Activated CD4-positive, CD25-positive, alpha-beta regulatory T cell treated with anti-CD3 and anti-CD28 coated beads, Interleukin-2, amount 50 U/mL, for 24 hours (primary cell): ENCODE measurements around the gene RAB11FIP4.
A peak's percentile ranks its signal among the peaks of the same experiment; 100 is the strongest.

Experiments
- ATAC-seq, 2 donors: fragments of 150-1000 bp; cut with Tn5 transposase; one replicate each; pipeline ENCODE4 v1.10.0; 2021; ENCODE audit warnings: mild to moderate bottlenecking in 1 of 2, moderate library complexity in 1 of 2

The RAB11FIP4 gene

DNA sequence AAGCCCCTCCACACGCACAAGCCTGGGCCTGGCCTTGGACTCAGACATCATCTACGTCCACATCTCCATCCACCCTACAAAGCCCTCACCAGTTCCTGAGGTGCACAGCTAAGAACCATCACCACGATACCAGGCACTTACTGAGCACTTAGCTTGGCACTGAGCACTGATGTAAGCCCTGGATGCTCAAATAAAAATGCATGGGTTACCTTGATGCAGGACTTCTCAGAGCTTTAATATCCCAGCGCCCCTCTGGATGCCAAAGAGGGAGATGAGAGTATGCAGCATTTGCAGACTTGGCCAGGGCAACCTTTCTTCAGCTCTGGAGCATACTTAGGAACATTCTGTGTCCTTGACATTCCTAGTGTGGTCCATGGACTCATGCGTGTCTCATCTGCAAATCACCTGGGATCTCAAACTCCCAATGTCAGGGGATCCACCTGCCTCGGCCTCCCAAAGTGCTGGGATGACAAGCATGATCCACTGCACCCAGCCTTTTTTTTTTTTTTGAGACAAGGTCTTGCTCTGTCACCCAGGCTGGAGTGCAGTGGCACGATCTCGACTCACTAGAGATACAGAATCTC, 69.8 kb downstream of the RAB11FIP4 start:
- ATAC-seq: no peak

DNA sequence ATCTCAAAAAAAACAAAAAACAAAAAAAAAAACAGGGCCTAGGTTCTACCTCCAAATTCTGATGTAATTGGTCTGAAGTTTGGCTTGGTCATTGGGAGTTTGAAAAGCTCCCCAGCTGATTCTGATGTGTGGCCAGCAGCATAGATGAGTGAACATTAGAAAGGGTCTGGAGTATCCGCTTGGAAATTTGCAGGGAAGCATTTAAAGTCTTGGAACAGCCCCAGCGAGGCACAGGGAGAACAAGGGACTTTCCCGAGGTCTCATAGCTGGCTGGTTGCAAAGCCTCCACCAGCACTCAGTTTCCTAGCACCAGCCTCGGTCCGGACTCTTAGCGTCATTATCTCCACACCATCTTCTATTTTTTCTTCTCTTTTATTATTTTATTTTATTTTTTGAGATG, 70.8 kb downstream of the RAB11FIP4 start:
- ATAC-seq: no peak

DNA sequence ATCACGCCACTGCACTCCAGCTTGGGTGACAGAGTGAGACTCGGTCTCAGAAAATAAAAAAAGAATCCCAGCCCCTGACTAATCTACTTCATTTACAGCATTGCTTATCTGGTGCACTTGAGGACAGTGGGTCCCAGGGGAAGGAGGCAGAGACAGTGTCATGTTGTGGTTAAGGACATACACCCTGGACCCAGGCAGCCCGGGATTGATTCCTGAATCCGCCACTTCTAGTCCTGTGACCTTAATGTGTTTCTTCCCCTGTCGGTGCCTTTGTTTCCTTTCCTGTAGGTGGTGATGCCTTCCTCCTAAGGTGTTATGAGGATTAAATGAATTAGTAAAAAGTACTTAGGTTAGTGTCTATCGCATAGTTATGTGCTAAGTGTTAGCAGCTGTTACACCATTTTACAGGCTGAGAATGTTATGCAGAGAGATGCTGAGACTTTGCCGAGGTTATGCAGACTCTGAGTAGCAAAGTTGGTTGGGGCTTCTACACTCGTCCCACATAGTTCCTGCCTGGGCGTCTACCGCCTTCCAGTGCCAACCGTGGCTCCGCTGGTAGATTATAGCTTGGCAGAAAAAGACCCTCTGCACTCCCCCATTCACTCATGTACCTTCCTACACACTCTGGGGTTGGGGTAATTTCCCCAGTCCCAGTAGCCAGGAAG, 74.8 kb downstream of the RAB11FIP4 start:
- ATAC-seq: no peak

DNA sequence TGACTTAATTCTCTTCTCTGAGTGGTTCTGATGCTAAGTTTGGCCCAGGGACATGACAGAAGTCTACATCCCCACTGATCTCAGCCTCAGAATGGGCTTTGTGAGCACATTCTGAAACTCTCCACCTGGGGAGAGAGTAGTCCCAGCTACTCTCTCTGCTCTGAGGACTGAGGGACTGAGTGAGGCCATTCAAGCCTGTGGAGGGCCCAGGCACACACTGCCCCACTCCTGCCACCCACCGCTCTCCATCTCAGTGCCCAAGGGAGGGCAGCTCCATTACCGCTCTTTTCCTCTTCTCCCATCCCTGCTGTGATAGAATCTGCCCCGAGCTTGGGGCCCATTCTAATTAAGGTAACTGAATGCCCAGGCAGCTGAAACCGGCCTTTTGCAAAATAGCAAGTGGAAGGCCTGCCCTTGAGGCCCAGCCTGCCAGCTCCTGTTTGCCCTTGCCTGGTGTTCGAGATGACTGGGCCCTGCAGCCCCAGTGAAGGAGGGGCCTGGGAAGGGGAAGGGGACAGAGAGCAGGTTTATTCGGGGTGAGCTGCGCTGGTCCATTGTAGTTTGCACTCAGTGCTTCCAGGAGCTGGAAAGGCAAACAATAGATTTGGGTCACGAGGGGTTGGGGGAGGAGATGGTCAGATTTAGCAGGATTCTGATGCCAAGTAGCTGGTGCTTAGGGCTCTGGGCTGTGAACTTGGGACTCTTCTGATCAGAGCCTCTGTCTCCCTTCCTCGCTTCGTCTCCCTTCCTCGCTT, 76.2 kb downstream of the RAB11FIP4 start:
- ATAC-seq: no peak

DNA sequence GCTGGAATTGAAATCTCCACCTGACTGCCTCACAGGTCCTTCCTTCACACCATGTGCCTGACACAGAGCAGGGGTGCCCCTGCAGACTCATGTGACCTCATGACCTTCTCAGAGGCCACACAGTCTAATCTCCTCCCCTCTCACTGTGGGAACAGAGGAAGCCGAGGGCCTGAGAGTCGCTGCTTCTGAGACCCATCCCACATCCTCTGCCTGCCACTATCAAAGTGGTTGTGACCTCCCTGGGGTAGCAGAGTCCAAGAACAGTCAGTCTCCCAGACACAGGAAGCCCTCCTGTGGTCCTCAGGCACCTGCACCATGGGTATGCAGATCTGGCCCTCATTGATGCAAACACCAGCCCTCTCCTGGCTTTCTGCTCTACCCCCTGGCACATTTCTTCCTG, 78.5 kb downstream of the RAB11FIP4 start:
- ATAC-seq: peak in 1 of 2 donors; percentile 62

DNA sequence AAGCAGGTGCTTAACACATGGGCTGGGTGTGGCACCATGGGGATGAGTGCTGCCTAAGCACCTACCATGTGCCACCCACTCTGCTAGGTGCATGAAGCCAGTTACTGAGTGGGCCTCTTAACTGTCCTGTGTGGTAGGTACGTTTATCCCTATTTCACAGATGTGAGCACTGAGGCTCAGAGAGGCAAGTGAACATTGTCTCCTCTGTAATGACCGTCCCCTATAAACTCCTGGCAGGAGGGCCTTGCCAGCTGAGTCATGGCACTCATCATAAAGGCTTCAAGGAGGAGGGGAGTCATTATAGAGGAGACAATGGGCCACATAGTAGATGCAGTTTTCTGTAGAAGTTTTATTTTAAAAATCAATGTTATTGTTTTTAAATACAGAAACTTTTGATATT, 79.1 kb downstream of the RAB11FIP4 start:
- ATAC-seq: peak in 1 of 2 donors; percentile 40

DNA sequence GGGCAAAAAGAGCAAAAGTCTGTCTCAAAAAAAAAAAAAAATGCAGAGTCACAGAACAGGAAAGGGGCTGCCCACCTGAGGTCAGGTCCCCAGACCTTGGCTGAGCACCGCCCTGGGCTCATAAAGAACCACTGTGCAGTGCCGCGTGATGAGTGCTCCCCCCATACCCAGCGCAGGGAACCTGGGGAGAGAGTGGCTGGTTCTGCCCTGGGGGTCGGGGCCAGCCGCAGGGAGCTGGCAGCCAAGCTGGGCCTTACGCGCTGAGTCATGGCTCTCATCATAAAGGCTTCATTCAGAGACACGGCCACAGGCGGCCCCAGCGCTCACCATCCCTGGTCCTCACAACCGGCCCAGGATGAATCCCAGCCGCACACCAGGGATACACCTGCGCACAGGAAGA, 80.7 kb downstream of the RAB11FIP4 start:
- no peak for ATAC-seq

DNA sequence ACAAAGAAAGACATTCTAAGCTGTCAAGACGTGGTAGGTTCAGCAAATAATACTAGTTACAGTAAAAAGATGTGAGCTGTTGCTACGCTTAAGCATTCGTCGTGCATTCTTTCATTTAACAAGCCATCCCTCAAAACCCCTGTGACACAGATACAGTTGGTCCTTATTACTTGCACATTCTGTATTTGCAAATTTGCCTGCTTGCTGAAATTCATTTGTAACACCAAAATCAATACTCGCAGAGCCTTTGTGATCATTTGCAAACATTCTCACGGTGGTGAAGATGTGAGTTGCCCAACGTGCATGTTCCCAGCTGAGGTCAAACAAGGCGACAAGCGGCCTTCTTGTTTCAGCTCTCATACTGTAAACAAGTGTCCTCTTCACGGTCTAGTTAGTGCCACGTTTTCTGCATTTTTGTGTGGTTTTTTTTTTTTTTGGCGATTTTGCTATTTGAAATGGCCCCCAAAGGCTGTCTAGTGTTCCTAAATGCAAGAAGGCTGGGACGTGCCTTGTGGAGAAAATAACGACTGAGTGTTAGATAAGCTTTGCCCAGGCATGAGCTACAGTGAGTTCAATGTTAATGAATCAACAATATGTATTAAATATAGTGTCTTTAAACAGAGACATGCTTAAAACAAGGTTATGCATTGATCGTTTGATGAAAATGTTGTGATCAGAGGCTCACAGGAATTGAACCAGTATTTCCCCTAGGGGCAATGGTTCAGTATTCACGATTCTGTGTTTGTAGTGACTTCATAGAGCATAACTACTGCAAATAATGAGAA, 84.1 kb downstream of the RAB11FIP4 start:
- ATAC-seq: no peak

DNA sequence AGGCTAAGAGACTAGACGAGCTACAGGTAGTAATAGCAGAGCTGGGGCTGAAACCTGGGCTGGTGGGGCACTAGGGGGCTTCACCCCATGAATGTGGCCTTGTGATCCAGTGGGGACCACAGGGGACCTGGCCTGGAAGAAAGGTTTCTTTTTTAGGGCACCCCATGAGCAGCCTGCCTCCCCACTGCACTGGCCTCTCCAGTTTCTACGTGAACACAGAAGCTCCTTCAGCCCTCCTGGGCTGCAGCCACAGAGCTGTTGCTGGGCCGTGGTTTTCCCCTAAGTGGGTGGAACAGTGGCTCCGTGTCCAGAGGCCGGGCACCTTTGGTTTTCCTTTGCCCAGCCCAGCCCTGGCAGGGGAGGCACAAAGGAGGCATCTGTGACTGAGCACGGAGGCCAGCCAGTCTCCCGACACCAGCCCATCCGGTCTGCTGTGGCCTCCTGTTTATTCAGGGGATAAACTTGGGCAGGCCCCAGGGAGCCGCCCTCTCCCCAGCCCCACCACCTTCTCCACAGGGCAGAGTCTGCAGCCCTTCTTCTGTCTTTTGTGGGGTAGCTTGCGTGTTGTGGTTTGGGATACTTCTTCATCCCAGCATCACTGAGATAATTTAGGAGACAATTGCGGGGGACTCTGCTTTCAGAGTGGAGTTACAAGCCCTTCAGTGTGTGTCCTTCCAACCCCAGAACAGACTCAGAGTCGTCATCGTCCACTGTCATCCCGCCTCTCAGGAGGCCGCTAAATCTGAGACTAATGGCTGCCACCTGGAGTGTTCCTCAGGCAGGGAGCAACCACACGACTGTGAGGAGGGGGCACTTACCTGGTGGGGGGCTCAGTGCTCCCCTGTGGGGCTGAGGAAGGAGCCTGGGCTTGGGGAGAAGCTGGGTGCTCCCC, 85.3 kb downstream of the RAB11FIP4 start:
- no peak for ATAC-seq

DNA sequence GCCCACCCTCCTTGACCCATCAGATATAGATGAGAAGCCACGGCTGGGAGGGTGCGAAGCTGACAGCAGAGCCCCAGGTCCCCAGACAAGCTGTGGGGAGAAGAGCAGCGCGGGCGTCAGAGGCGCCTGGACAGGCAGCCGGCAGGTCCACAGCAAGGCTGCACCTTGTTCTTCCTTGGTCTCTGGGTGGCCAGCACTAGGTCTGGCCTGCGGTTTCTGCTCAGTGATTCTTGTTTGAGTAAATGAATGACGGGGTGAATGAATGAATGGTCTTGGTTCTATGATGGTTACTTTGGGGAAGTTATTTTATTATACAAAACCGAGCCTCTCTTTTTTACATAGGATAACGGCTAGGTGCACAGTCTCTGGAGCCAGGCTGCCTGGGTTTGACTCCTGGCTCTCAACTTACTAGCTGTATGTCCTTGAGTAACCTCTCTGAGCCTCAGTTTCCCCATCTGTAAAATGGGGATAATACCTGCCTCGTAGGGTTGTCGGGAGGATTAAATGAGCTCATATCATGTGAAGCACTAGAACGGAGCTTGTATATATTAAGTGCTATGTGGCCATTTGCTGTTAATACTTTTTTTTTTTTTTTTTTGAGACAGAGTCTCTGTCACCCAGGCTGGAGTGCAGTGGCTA, 86.1 kb downstream of the RAB11FIP4 start:
- ATAC-seq: no peak

DNA sequence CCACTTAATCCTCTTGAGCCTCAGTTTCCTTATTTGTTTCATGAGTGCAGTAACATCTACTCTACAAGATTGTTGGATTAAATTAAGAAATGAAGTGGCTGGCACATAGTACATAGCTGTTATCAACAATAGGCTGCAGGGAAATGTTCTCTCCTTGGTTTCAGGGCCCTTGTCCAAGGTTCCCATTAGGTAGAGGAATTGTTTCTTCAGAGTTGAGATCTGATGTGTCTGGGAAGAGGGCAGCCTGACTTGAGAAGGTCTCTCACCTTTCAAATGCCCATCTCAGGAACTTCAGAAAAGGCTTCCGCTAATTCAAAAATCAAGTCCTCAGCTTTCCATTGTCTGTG, 87.6 kb downstream of the RAB11FIP4 start:
- no peak for ATAC-seq

DNA sequence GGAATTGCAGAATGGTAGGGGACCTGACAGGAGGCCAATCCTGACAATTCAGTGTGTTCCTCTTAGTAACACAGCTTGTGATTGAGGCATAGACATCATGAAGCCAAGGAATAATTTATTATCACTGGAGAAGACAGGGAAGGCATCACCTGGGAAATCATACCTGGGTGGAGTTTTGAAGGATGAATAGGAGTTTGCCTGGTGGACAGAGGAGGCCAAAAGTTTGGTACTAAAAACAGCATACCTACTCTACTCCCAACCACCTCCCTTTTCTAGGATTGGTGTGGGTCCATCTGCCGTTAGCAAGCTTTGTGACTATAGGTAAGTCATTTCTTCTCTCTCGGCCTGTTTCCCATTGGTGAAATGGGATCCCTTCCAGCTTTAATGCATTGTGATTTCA, 88.0 kb downstream of the RAB11FIP4 start:
- no peak for ATAC-seq

DNA sequence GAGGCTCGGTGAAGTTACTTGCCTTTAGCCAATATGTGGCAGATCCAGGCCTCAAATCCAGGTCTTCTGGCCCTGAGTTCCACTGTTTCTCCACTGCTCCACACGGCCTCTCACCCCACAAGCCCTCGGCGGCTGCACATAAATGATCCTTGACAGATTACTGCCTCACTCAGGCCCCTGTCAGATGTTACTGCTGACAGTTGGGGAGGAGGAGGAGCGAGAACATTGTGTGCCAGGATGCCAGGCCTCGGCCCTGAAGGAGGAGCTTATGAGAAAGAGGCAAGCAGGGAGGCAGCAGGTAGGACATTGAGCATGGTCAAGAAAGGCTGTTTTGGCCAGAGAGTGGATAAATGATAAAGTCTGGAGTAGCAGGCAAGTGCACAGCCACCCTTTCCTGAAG, 88.6 kb downstream of the RAB11FIP4 start:
- ATAC-seq: no peak

DNA sequence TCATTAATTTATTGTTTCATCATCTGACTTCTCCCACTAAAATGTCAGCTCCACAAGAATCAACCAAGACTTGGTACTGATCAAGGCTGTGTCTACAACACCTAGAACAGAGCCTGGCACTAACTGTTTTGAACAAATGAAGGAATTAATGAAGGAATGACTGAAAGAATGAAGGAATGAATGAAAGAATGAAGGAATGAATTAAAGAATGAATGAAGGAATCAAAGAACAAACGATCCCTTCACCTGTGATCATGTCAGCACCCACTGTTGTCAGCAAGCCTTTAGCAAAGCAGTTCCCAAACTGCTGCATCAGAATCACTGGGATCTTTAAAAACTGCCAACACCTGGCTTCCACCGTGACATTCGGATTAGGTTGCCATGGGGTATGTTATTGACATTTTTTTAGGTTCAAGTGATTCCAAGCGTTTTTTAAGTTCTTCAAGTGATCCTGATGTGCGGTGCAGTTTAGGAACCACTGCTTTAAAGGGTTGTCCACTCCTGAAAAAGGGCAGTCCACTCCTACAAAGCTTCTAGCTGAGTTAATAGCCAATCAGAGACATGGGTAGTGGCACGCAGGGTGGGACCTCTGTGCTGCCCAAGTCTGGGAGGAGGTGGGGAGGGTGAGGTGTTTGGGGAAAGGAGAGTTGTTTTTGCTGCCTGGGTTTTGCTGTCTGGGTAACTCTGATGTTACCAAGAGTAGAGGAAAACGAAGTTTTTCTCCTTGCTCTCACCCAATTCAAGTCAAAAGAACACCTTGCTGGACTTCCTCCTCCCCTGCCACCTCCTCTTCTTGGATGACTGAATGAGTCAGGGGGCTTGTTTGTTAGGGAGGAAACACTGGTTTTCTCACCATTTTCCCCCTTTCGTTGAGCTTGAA, 89.7 kb downstream of the RAB11FIP4 start:
- ATAC-seq: no peak

DNA sequence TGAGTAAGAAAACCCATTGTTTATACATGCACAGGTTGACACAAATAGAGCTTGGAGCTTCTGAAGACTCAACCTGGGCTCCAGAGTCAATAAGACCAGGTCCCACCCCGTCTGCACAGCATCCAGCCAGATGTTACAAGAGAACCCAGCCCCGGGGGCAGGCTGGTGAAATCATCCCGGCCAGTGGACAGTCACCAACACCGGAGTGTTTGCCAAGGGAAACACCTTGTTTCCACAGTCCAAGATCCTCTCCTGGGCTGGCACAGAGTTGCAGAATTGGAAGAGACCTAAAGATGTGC, 90.3 kb downstream of the RAB11FIP4 start:
- ATAC-seq: no peak

DNA sequence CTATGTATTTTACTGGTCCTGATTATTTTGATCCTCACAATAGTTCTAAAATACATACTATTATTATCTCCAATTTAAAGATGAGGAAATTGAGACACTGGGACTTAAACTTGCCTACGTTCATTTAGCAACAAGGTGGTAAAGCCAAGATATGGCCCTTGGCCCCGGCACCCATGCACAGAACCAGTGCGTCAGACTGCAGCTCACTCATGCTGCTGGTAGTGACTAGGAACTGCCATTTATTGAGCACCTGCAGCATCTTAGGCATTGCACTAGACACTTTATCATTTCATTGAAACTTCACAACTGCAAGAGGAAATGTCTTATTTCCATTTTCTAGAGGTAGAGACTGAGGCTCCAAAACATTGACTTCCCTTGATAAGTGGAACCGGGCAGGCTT, 93.3 kb downstream of the RAB11FIP4 start:
- no peak for ATAC-seq

DNA sequence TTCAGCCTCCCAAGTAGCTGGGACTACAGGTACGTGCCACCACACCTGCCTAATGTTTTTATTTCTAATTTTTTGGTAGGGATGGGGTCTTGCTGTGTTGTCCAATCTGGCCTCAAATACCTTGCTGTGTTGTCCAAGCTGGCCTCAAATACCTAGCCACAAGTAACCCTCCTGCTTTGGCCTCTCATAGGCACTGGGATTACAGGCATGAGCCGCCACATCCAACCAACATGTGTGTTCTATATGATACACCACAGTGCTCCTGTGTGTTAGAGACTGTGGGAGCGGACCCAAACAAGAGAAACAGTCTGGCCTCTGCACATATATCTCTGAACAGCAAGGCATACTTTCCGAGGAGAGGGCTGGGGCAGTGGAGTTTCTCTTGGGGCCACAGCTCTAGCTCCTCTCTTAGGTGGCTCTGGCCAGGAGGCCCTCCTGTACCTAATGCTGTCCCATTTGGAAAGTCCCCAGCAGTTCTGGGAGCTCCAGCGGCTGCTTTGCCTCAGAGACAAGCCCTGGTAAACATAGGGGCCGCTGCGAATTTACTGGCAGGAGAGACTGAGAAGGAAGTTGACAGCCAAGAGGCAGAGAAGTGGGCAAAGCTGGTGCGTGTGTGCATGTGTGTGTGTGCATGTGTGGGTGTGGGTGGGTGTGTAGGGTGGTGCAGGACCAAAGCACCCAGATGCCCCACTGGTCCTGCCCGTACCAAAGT, 95.0 kb downstream of the RAB11FIP4 start:
- no peak for ATAC-seq

DNA sequence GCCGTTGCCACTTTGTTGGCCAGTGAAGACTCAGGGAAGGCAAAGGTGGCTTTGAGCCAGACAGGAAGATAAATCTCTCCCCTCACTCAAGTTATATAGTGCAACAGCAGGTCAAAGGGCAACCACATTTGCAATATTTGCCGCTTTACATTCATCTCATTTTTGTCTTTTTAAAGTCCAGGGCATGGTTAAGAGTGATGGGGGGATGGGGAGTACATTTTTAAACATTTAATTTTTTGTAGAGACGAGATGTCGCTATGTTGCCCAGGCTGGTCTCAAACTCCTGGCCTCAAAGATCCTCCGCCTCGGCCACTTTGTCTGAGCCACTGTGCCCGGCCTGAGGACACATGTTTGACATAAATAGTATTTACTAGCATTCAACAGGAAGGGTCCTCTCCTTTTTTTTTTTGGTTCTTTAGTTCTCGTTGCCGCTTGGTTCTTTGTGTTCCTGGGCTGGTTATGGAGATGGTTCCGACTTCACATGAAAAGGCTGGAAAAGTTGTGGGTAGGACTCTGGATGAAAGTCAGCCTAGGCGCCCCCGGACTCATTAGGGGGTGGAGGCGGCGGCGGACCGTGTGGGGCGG, 95.7 kb downstream of the RAB11FIP4 start:
- no peak for ATAC-seq

DNA sequence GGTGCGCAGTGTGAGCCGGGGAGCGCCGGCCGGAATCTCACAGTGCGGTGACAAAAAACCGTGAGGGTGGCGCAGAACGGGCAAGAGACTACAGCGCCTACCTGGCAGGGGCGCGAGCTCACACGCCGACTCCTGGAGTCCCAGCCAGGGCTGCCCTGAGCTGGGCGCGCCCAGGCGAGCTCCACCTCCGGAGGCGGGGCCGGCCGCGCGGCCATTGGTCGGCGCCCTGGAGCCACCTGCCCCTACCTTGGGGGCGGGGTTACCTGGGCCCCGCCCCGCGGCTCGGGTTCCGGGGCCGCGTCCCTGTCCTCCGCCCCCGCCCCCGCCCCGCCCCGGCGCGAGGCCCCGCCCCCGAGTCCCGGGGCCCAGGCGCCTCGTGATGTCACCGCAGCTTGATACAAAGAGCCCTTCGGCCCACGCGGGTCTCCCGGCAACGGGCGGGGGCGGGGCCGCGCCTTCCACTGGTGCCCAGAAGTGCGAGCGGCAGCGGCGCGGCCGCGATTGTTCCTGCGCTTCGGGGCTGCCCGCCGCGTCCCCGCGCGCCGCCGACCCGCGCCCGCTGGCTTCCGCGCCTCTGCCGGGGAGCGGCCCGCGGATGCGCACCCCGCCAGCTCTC, 96.3 kb downstream of the RAB11FIP4 start:
- ATAC-seq: peak; percentile 89
